ENCODE data around the gene HRAS. TPM values are rescaled to one million over a fixed set of nuclear protein-coding genes. Genes with fewer than 3 reads are reported as not detected.

Gene HRAS
- polyA plus RNA-seq, 3 donors from 2014 or later: 16.7 to 26.8 (median 18.6) TPM

- Mint-ChIP-seq H3K36me3 (peaks cover 0 to 4% (median 3%) of the 10 kb centered on the region in 3 donors), H3K4me1 (peaks cover 0 to 5% of the 10 kb centered on the region in 2 donors), H3K9me3 (no peaks in the 10 kb centered on the region), H3K4me3 (no peak overlapping the region), H3K27ac (peak overlapping the region in 1 of 6 donors; percentile 62), H3K27me3 (ENCODE audit: low read depth in 3 of 3) (peaks cover 0 to 4% (median 0%) of the 10 kb centered on the region in 3 donors)
- DNase-seq: no peak
These were observed 22.4 kb downstream of the HRAS start for GRCh38 chr11:512761-513595.

- Mint-ChIP-seq H3K27ac (no peak overlapping the region), H3K4me3 (peak overlapping the region in 3 of 5 donors; percentile 7 to 25 (median 12)), H3K9me3 (no peaks in the 10 kb centered on the region), H3K27me3 (ENCODE audit: low read depth in 3 of 3) (peaks cover 5 to 12% (median 8%) of the 10 kb centered on the region in 3 donors), H3K4me1 (peaks cover 19 to 22% of the 10 kb centered on the region in 2 donors), H3K36me3 (peaks cover 0 to 4% (median 3%) of the 10 kb centered on the region in 3 donors)
- no peak for DNase-seq
These were observed 26.4 kb downstream of the HRAS start for GRCh38 chr11:508956-509355.

- no peak for DNase-seq
- Mint-ChIP-seq H3K4me3 (peak overlapping the region; percentile 61 to 73 (median 71)), H3K9me3 (no peaks in the 10 kb centered on the region), H3K27me3 (ENCODE audit: low read depth in 3 of 3) (peaks cover 6 to 12% (median 8%) of the 10 kb centered on the region in 3 donors), H3K36me3 (peaks cover 0 to 4% (median 3%) of the 10 kb centered on the region in 3 donors), H3K4me1 (peaks cover 19 to 23% of the 10 kb centered on the region in 2 donors), H3K27ac (peak overlapping the region in 4 of 6 donors; percentile 42 to 79 (median 54))
These were observed 27.5 kb downstream of the HRAS start for GRCh38 chr11:507727-508515.

- Mint-ChIP-seq H3K27ac (peak within 1 kb of the TSS; percentile 99 to 100 (median 99)), H3K36me3 (peaks cover 0 to 4% (median 3%) of the 10 kb centered on the region in 3 donors), H3K9me3 (no peaks in the 10 kb centered on the region), H3K4me3 (peak within 1 kb of the TSS; percentile 94 to 99 (median 97)), H3K4me1 (peaks cover 19 to 23% of the 10 kb centered on the region in 2 donors), H3K27me3 (ENCODE audit: low read depth in 3 of 3) (peaks cover 6 to 11% (median 8%) of the 10 kb centered on the region in 3 donors)
- peak; percentile 95 to 97 (median 97) for DNase-seq
These were observed 28.2 kb downstream of the HRAS start, which contains the start of gene RNH1 for GRCh38 chr11:506995-507726. RNH1 (minus strand) TSS chr11:507242; CDS start chr11:502162, 5,080 bp downstream.

- no peaks in the 10 kb centered on the region for H3K9me3 Mint-ChIP-seq
- peaks cover 6 to 11% (median 8%) of the 10 kb centered on the region in 3 donors for H3K27me3 Mint-ChIP-seq (ENCODE audit: low read depth in 3 of 3)
- H3K4me1 Mint-ChIP-seq: peaks cover 19 to 23% of the 10 kb centered on the region in 2 donors
- H3K27ac Mint-ChIP-seq: peak overlapping the region; percentile 99 to 100 (median 99)
- H3K36me3 Mint-ChIP-seq: peaks cover 0 to 4% (median 3%) of the 10 kb centered on the region in 3 donors
- H3K4me3 Mint-ChIP-seq: peak overlapping the region; percentile 94 to 99 (median 97)
- peak; percentile 97 to 98 (median 98) for DNase-seq
These were observed 29.0 kb downstream of the HRAS start for GRCh38 chr11:506238-506994.

GRCh38 chr11:504994-505344 is 30.4 kb downstream of the HRAS start:
- no peak for DNase-seq
- peaks cover 0 to 3% (median 3%) of the 10 kb centered on the region in 3 donors for H3K36me3 Mint-ChIP-seq
- H3K27ac Mint-ChIP-seq: peak overlapping the region; percentile 53 to 100 (median 80)
- H3K4me3 Mint-ChIP-seq: peak overlapping the region; percentile 17 to 62 (median 49)
- no peaks in the 10 kb centered on the region for H3K9me3 Mint-ChIP-seq
- H3K4me1 Mint-ChIP-seq: peaks cover 19 to 23% of the 10 kb centered on the region in 2 donors
- H3K27me3 Mint-ChIP-seq (ENCODE audit: low read depth in 3 of 3): peaks cover 6 to 11% (median 8%) of the 10 kb centered on the region in 3 donors

GRCh38 chr11:504053-504993 is 31.1 kb downstream of the HRAS start:
- peak overlapping the region in 4 of 6 donors; percentile 55 to 100 (median 84) for H3K27ac Mint-ChIP-seq
- DNase-seq: no peak
- H3K9me3 Mint-ChIP-seq: no peaks in the 10 kb centered on the region
- peaks cover 6 to 12% (median 8%) of the 10 kb centered on the region in 3 donors for H3K27me3 Mint-ChIP-seq (ENCODE audit: low read depth in 3 of 3)
- H3K36me3 Mint-ChIP-seq: no peaks in the 10 kb centered on the region
- peak overlapping the region in 4 of 5 donors; percentile 17 to 62 (median 52) for H3K4me3 Mint-ChIP-seq
- peaks cover 19 to 23% of the 10 kb centered on the region in 2 donors for H3K4me1 Mint-ChIP-seq

- Mint-ChIP-seq H3K27me3 (ENCODE audit: low read depth in 3 of 3) (peaks cover 6 to 15% (median 8%) of the 10 kb centered on the region in 3 donors), H3K9me3 (no peaks in the 10 kb centered on the region), H3K4me1 (peaks cover 19 to 23% of the 10 kb centered on the region in 2 donors), H3K4me3 (no peak overlapping the region), H3K36me3 (no peaks in the 10 kb centered on the region), H3K27ac (peak overlapping the region in 1 of 6 donors; percentile 17)
- DNase-seq: no peak
These were observed 32.0 kb downstream of the HRAS start for GRCh38 chr11:503179-503981.

- peaks cover 19% of the 10 kb centered on the region in 2 donors for H3K4me1 Mint-ChIP-seq
- no peak overlapping the region for H3K4me3 Mint-ChIP-seq
- no peak overlapping the region for H3K27ac Mint-ChIP-seq
- H3K9me3 Mint-ChIP-seq: no peaks in the 10 kb centered on the region
- peaks cover 2 to 4% (median 3%) of the 10 kb centered on the region in 3 donors for H3K36me3 Mint-ChIP-seq
- peaks cover 8 to 18% (median 8%) of the 10 kb centered on the region in 3 donors for H3K27me3 Mint-ChIP-seq (ENCODE audit: low read depth in 3 of 3)
- no peak for DNase-seq
These were observed 32.8 kb downstream of the HRAS start for GRCh38 chr11:502288-503178.

GRCh38 chr11:501683-502287 is 33.6 kb downstream of the HRAS start:
- Mint-ChIP-seq H3K27me3 (ENCODE audit: low read depth in 3 of 3) (peaks cover 8 to 22% (median 13%) of the 10 kb centered on the region in 3 donors), H3K4me1 (peaks cover 19% of the 10 kb centered on the region in 2 donors), H3K4me3 (no peak overlapping the region), H3K36me3 (peaks cover 8 to 12% (median 10%) of the 10 kb centered on the region in 3 donors), H3K27ac (peak overlapping the region in 2 of 6 donors; percentile 46 to 49), H3K9me3 (no peaks in the 10 kb centered on the region)
- DNase-seq: no peak
